CD4-positive, alpha-beta T cell (primary cell): ENCODE data around the gene TAF3. TPM values are rescaled to one million over a fixed set of nuclear protein-coding genes. Genes with fewer than 3 reads are reported as not detected.

Source experiments
- ATAC-seq: fragments of 200-7000 bp; cut with Tn5 transposase; one replicate; pipeline ENCODE4 v1.10.0; 2022; ENCODE audit warnings: mild to moderate bottlenecking; ENCODE audit not compliant: poor library complexity
- CTCF ChIA-PET: fragments of 350-600 bp; sonication (Branson Sonifier 250); formaldehyde crosslinking; loops from one replicate; lab custom pipeline; 2021; ENCODE audit warnings: antibody characterized with exemption, inconsistent platforms; lab: Charles Lee
- POLR2A ChIA-PET: fragments of 350-600 bp; sonication (Branson Sonifier 250); formaldehyde crosslinking; loops from one replicate; lab custom pipeline; 2021; ENCODE audit warnings: antibody characterized with exemption, inconsistent platforms; lab: Charles Lee
- DNase-seq, 14 experiments: peaks; one replicate each; pipeline ENCODE4 v3.0.0-alpha.2; 2013 to 2020; ENCODE audit warnings: mixed read lengths in 2 of 14
- H3K27ac ChIP-seq, 2 donors: one replicate each; pipeline versions ENCODE4 v1.5.1 to v1.7.0; 2013; ENCODE audit warnings: low read length in 2 of 2, low read depth in 1 of 2, mild to moderate bottlenecking in 1 of 2
- H3K27me3 ChIP-seq, 2 experiments: 1 replicate in 1 of 2; 2 replicates in 1 of 2; pipeline versions ENCODE4 v1.6.1 to v1.7.0; 2013; ENCODE audit warnings: low read length in 2 of 2, control low read depth in 1 of 2, mild to moderate bottlenecking in 1 of 2, moderate library complexity in 1 of 2; ENCODE audit not compliant: insufficient read depth in 2 of 2, control insufficient read depth in 1 of 2
- H3K36me3 ChIP-seq: one replicate; pipeline ENCODE4 v1.6.1; 2013; ENCODE audit warnings: low read length, control low read depth; ENCODE audit not compliant: insufficient read depth
- H3K4me1 ChIP-seq: one replicate; pipeline ENCODE4 v1.6.1; 2013; ENCODE audit warnings: low read length, control low read depth; ENCODE audit not compliant: insufficient read depth
- H3K4me3 ChIP-seq: one replicate; pipeline ENCODE4 v1.5.1; 2013; ENCODE audit warnings: mild to moderate bottlenecking, low read length, moderate library complexity
- H3K9me3 ChIP-seq, 2 experiments: 1 replicate in 1 of 2; 2 replicates in 1 of 2; pipeline versions ENCODE4 v1.6.1 to v1.7.0; 2013; ENCODE audit warnings: low read length in 2 of 2, mild to moderate bottlenecking in 2 of 2, control low read depth in 1 of 2, moderate library complexity in 1 of 2; ENCODE audit not compliant: control insufficient read depth in 1 of 2, insufficient read depth in 1 of 2
- H3K27ac Mint-ChIP-seq: one replicate; pipeline ENCODE4 v1.8.0; 2020; ENCODE audit warnings: mixed read lengths
- H3K27me3 Mint-ChIP-seq: one replicate; pipeline ENCODE4 v1.8.0; 2021; ENCODE audit warnings: mixed read lengths
- H3K36me3 Mint-ChIP-seq: one replicate; pipeline ENCODE4 v1.8.0; 2021; ENCODE audit warnings: low read depth, mixed read lengths
- H3K4me1 Mint-ChIP-seq: one replicate; pipeline ENCODE4 v1.8.0; 2021; ENCODE audit warnings: low read depth, mixed read lengths
- H3K4me3 Mint-ChIP-seq: one replicate; pipeline ENCODE4 v1.8.0; 2020; ENCODE audit warnings: mild to moderate bottlenecking, mixed read lengths
- H3K9me3 Mint-ChIP-seq: one replicate; pipeline ENCODE4 v1.8.0; 2020; ENCODE audit warnings: mixed read lengths
- intact Hi-C, 2 experiments: fragments of 100-400 bp; cut with DNase I in 1 of 2; cut with micrococcal nuclease in 1 of 2; formaldehyde crosslinking; loops; one replicate each; pipeline versions ENCODE4 v1.15.1 to v1.9.0; 2023 to 2025; cut with DNase I, micrococcal nuclease
- total RNA-seq, 174 experiments: library from RNA in 2 of 174; stranded (reverse) in 2 of 174; gene quantifications; one replicate each; pipeline ENCODE4 v1.2.3 and lab custom pipeline; 2021 to 2026
- TF ChIP-seq, protein P1 (sequence below): fragments of 200-600 bp; IDR thresholded peaks from one replicate; pipeline ENCODE4 v1.8.0; 2022; ENCODE audit warnings: antibody characterized with exemption, mild to moderate bottlenecking

TAF3 gene
- total RNA-seq, 2 experiments from 2014 or later = 12.6 to 12.8 TPM

GRCh38 chr10:7942859-7943258, 124.6 kb downstream of the TAF3 start:
- Mint-ChIP-seq H3K4me3 (no peak overlapping the region), H3K27ac (no peak overlapping the region)
- intact Hi-C loops = no loop called here

DNA sequence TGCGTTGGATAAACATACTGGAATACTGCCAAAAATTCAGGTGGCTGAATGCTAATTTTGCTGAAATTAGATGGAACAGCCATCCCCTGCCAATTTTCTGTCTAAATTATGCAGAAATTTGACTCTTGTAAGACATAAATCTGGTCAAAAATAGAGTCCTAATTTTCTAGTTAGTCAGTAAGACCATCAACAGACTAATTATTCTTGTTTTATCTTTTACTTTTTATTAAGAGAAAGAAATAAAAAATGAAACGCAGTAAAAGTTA, 125.8 kb downstream of the TAF3 start:
- peaks cover 64% of the 10 kb centered on the region for H3K36me3 Mint-ChIP-seq

More at GRCh38 chr10:7942859-7943258, 124.6 kb downstream of the TAF3 start:
- CTCF ChIA-PET = no interaction called here
- POLR2A ChIA-PET = no interaction called here
- no peaks in the 10 kb centered on the region for H3K36me3 ChIP-seq
- Mint-ChIP-seq H3K36me3 (peaks cover 67% of the 10 kb centered on the region), H3K9me3 (peaks cover 6% of the 10 kb centered on the region), H3K27me3 (no peaks in the 10 kb centered on the region), H3K4me1 (peaks cover 59% of the 10 kb centered on the region)
- H3K27ac ChIP-seq = no peak overlapping the region
- no peak overlapping the region for H3K4me3 ChIP-seq
- H3K4me1 ChIP-seq = no peaks in the 10 kb centered on the region
- no peaks in the 10 kb centered on the region for H3K9me3 ChIP-seq
- TF ChIP-seq, protein P1, sequence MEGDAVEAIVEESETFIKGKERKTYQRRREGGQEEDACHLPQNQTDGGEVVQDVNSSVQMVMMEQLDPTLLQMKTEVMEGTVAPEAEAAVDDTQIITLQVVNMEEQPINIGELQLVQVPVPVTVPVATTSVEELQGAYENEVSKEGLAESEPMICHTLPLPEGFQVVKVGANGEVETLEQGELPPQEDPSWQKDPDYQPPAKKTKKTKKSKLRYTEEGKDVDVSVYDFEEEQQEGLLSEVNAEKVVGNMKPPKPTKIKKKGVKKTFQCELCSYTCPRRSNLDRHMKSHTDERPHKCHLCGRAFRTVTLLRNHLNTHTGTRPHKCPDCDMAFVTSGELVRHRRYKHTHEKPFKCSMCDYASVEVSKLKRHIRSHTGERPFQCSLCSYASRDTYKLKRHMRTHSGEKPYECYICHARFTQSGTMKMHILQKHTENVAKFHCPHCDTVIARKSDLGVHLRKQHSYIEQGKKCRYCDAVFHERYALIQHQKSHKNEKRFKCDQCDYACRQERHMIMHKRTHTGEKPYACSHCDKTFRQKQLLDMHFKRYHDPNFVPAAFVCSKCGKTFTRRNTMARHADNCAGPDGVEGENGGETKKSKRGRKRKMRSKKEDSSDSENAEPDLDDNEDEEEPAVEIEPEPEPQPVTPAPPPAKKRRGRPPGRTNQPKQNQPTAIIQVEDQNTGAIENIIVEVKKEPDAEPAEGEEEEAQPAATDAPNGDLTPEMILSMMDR = no peak
- DNase-seq (no peak), ATAC-seq (no peak)
- H3K27me3 ChIP-seq = no peaks in the 10 kb centered on the region

GRCh38 chr10:7944537-7944936, 126.2 kb downstream of the TAF3 start:
- Histone ChIP-seq H3K9me3 (no peaks in the 10 kb centered on the region), H3K27me3 (no peaks in the 10 kb centered on the region), H3K4me3 (no peak overlapping the region), H3K36me3 (no peaks in the 10 kb centered on the region), H3K4me1 (no peaks in the 10 kb centered on the region), H3K27ac (no peak overlapping the region)
- Mint-ChIP-seq H3K27me3 (no peaks in the 10 kb centered on the region), H3K4me1 (peaks cover 62% of the 10 kb centered on the region), H3K9me3 (no peaks in the 10 kb centered on the region), H3K36me3 (peaks cover 61% of the 10 kb centered on the region), H3K27ac (no peak overlapping the region), H3K4me3 (no peak overlapping the region)
- DNase-seq = no peak
- intact Hi-C loops = no loop called here
- ATAC-seq = no peak
- ChIA-PET POLR2A (no interaction called here), CTCF (interaction anchor here (1.0 kb wide), 1 partner anchor 16 kb away, joined by 3 read pairs; no protein-coding TSS in a partner anchor)
- TF ChIP-seq, protein P1 = no peak

More for the DNA sequence above, 125.8 kb downstream of the TAF3 start:
- TF ChIP-seq, protein P1 = no peak
- H3K9me3 ChIP-seq = no peaks in the 10 kb centered on the region
- H3K27me3 ChIP-seq = no peaks in the 10 kb centered on the region
- H3K4me1 ChIP-seq = no peaks in the 10 kb centered on the region
- DNase-seq (no peak), ATAC-seq (no peak)
- H3K9me3 Mint-ChIP-seq = no peaks in the 10 kb centered on the region
- H3K27me3 Mint-ChIP-seq = no peaks in the 10 kb centered on the region
- no peaks in the 10 kb centered on the region for H3K36me3 ChIP-seq
- intact Hi-C loops = no loop called here
- CTCF ChIA-PET = interaction anchor here (1.0 kb wide), 1 partner anchor 16 kb away, joined by 3 read pairs; no protein-coding TSS in a partner anchor
- H3K27ac Mint-ChIP-seq = no peak overlapping the region
- POLR2A ChIA-PET = interaction anchor here (0.6 kb wide), 1 partner anchor 238 kb away, joined by 3 read pairs; no protein-coding TSS in a partner anchor
- H3K4me3 ChIP-seq = no peak overlapping the region
- H3K27ac ChIP-seq = no peak overlapping the region
- H3K4me1 Mint-ChIP-seq = peaks cover 58% of the 10 kb centered on the region
- H3K4me3 Mint-ChIP-seq = no peak overlapping the region
